Measurements from ENCODE around the gene MYOD1. TPM values are rescaled to one million over a fixed set of nuclear protein-coding genes. Genes with fewer than 3 reads are reported as not detected.

The MYOD1 gene
- total RNA-seq, 2 donors from 2014 or later, result not detected

- intact Hi-C loops (cut with DNase I), result no loop called here
- no peaks in the 10 kb centered on the region for H3K27me3 ChIP-seq
- no peak for TF ChIP-seq POLR2A (IDR thresholded peaks at IDR 0.05)
- no peak for TF ChIP-seq CTCF (IDR thresholded peaks at IDR 0.05)
- ATAC-seq (no peak), DNase-seq (no peak)
- H3K27ac ChIP-seq, result no peak overlapping the region
- H3K4me1 ChIP-seq, result no peaks in the 10 kb centered on the region
- H3K9me3 ChIP-seq, result no peaks in the 10 kb centered on the region
- no peaks in the 10 kb centered on the region for H3K36me3 ChIP-seq (replicated peaks in 1 of 2; ENCODE audit: insufficient read depth in 1 of 2, low read depth in 2 of 2)
- H3K4me3 ChIP-seq, result no peak overlapping the region
- whole genome bisulfite sequencing, 2 donors, result 75 to 76% methylated on average over 11 to 17 of the region's 20 CpGs
Measured at GRCh38 chr11:17745023-17745772, 25.8 kb downstream of the MYOD1 start.

GRCh38 chr11:17746096-17746495 is 26.7 kb downstream of the MYOD1 start:
- TF ChIP-seq CTCF (IDR thresholded peaks at IDR 0.05) (no peak), POLR2A (IDR thresholded peaks at IDR 0.05) (no peak)
- H3K36me3 ChIP-seq (replicated peaks in 1 of 2; ENCODE audit: insufficient read depth in 1 of 2, low read depth in 2 of 2), result no peaks in the 10 kb centered on the region
- DNase-seq, result no peak
- H3K4me3 ChIP-seq, result no peak overlapping the region
- no peaks in the 10 kb centered on the region for H3K9me3 ChIP-seq
- intact Hi-C loops (cut with DNase I), result no loop called here
- H3K27ac ChIP-seq, result no peak overlapping the region
- no peaks in the 10 kb centered on the region for H3K4me1 ChIP-seq
- no peak for ATAC-seq
- 65 to 70% methylated on average over 11 of the region's 11 CpGs for WGBS, 2 donors
- no peaks in the 10 kb centered on the region for H3K27me3 ChIP-seq

GRCh38 chr11:17747131-17747955 is 28.0 kb downstream of the MYOD1 start:
- no peak for DNase-seq
- Histone ChIP-seq H3K36me3 (replicated peaks in 1 of 2; ENCODE audit: insufficient read depth in 1 of 2, low read depth in 2 of 2) (no peaks in the 10 kb centered on the region), H3K27ac (no peak overlapping the region), H3K4me3 (no peak overlapping the region), H3K27me3 (no peaks in the 10 kb centered on the region), H3K9me3 (no peaks in the 10 kb centered on the region), H3K4me1 (no peaks in the 10 kb centered on the region)
- TF ChIP-seq CTCF (IDR thresholded peaks at IDR 0.05), result no peak
- TF ChIP-seq POLR2A (IDR thresholded peaks at IDR 0.05), result no peak
- intact Hi-C loops (cut with DNase I), result no loop called here
- no peak for ATAC-seq
- 67 to 74% methylated on average over 5 to 13 of the region's 19 CpGs for WGBS, 2 donors

GRCh38 chr11:17748044-17748443 is 28.7 kb downstream of the MYOD1 start:
- no peak overlapping the region for H3K27ac ChIP-seq
- no peaks in the 10 kb centered on the region for H3K4me1 ChIP-seq
- H3K9me3 ChIP-seq, result no peaks in the 10 kb centered on the region
- 78 to 86% methylated on average over 8 of the region's 8 CpGs for WGBS, 2 donors
- no peak overlapping the region for H3K4me3 ChIP-seq
- ATAC-seq (no peak), DNase-seq (no peak)
- no peaks in the 10 kb centered on the region for H3K36me3 ChIP-seq (replicated peaks in 1 of 2; ENCODE audit: insufficient read depth in 1 of 2, low read depth in 2 of 2)
- intact Hi-C loops (cut with DNase I), result no loop called here
- no peaks in the 10 kb centered on the region for H3K27me3 ChIP-seq
- TF ChIP-seq CTCF (IDR thresholded peaks at IDR 0.05) (no peak), POLR2A (IDR thresholded peaks at IDR 0.05) (no peak)
